Liver (tissue), 9 donors: ENCODE data around the gene GUK1. TPM values are rescaled to one million over a fixed set of nuclear protein-coding genes. Genes with fewer than 3 reads are reported as not detected.

Source experiments
- DNase-seq: peaks from one replicate; pipeline ENCODE4 v3.0.0-alpha.2; 2017; ENCODE audit warnings: low spot score
- H3K27ac ChIP-seq, 2 donors: one replicate each; pipeline ENCODE4 v1.7.0; 2013; ENCODE audit warnings: inconsistent platforms in 2 of 2, low read length in 2 of 2, control low read depth in 1 of 2, low read depth in 1 of 2, mild to moderate bottlenecking in 1 of 2
- H3K27me3 ChIP-seq, 4 donors: one replicate each; pipeline versions ENCODE4 v1.6.1 to v1.7.0; 2013; ENCODE audit warnings: low read length in 3 of 4, inconsistent platforms in 1 of 4, mild to moderate bottlenecking in 1 of 4, moderate library complexity in 1 of 4; ENCODE audit not compliant: control insufficient read depth in 4 of 4, insufficient read depth in 4 of 4
- H3K36me3 ChIP-seq, 4 donors: one replicate each; pipeline versions ENCODE4 v1.6.1 to v1.7.0; 2013; ENCODE audit warnings: low read length in 3 of 4, mild to moderate bottlenecking in 3 of 4, low read depth in 1 of 4, moderate library complexity in 1 of 4; ENCODE audit not compliant: control insufficient read depth in 4 of 4, insufficient read depth in 3 of 4
- H3K4me1 ChIP-seq, 4 donors: one replicate each; pipeline versions ENCODE4 v1.6.1 to v1.7.0; 2013; ENCODE audit warnings: low read length in 3 of 4, mild to moderate bottlenecking in 3 of 4, moderate library complexity in 1 of 4; ENCODE audit not compliant: control insufficient read depth in 4 of 4, insufficient read depth in 4 of 4
- H3K4me3 ChIP-seq, 3 donors: one replicate each; pipeline versions ENCODE4 v1.6.1 to v1.7.0; 2013; ENCODE audit warnings: low read length in 3 of 3, control low read depth in 1 of 3, low read depth in 1 of 3, mild to moderate bottlenecking in 1 of 3
- H3K9ac ChIP-seq, 2 donors: one replicate each; pipeline ENCODE4 v1.7.0; 2013; ENCODE audit warnings: low read length in 2 of 2, mild to moderate bottlenecking in 2 of 2, moderate library complexity in 2 of 2, control low read depth in 1 of 2, low read depth in 1 of 2
- H3K9me3 ChIP-seq, 4 donors: one replicate each; pipeline versions ENCODE4 v1.6.1 to v1.7.0; 2013; ENCODE audit warnings: low read length in 3 of 4; ENCODE audit not compliant: control insufficient read depth in 4 of 4
- ATF3 ChIP-seq: IDR thresholded peaks from 2 replicates; pipeline ENCODE4 v1.6.1; 2016; ENCODE audit warnings: antibody characterized with exemption
- CTCF ChIP-seq: fragments of 150-350 bp; IDR thresholded peaks from 2 replicates; pipeline ENCODE4 v1.5.1; 2017; ENCODE audit warnings: improper control_type of control experiment, low read depth, low read length; ENCODE audit not compliant: missing input control
- FOXA1 ChIP-seq: IDR thresholded peaks from 2 replicates; pipeline ENCODE4 v1.6.1; 2016; ENCODE audit warnings: antibody characterized with exemption
- FOXA2 ChIP-seq: IDR thresholded peaks from 2 replicates; pipeline ENCODE4 v1.6.1; 2016; ENCODE audit warnings: antibody characterized with exemption
- GABPA ChIP-seq, 2 donors: IDR thresholded peaks in 1 of 2; conservative IDR thresholded peaks in 1 of 2; 2 replicates each; pipeline ENCODE4 v1.6.1; 2016; ENCODE audit warnings: antibody characterized with exemption in 2 of 2, mild to moderate bottlenecking in 1 of 2, moderate library complexity in 1 of 2
- HNF4G ChIP-seq: IDR thresholded peaks from 2 replicates; pipeline ENCODE4 v1.6.1; 2016; ENCODE audit warnings: antibody characterized with exemption
- JUND ChIP-seq, 2 donors: IDR thresholded peaks; 2 replicates each; pipeline ENCODE4 v1.6.1; 2016; ENCODE audit warnings: antibody characterized with exemption in 2 of 2
- MAX ChIP-seq: IDR thresholded peaks from 2 replicates; pipeline ENCODE4 v1.6.1; 2016; ENCODE audit warnings: antibody characterized with exemption
- RAD21 ChIP-seq, 2 donors: IDR thresholded peaks; 2 replicates each; pipeline ENCODE4 v1.6.1; 2016; ENCODE audit warnings: antibody characterized with exemption in 2 of 2, mild to moderate bottlenecking in 2 of 2
- SP1 ChIP-seq: IDR thresholded peaks from 2 replicates; pipeline ENCODE4 v1.6.1; 2018; ENCODE audit warnings: antibody characterized with exemption, mild to moderate bottlenecking
- TAF1 ChIP-seq: conservative IDR thresholded peaks from 2 replicates; pipeline ENCODE4 v1.6.1; 2016; ENCODE audit warnings: antibody characterized with exemption, mild to moderate bottlenecking
- YY1 ChIP-seq: IDR thresholded peaks from 2 replicates; pipeline ENCODE4 v1.6.1; 2016; ENCODE audit warnings: antibody characterized with exemption, mild to moderate bottlenecking
- WGBS: extraction: QIAGEN DNeasy Blood & Tissue Kit; methylation state at CpG from one replicate; pipeline ENCODE4 v1.1.7; 2013; 5-methylcytosine and 5-hydroxymethylcytosine counted together
- polyA plus RNA-seq, 2 donors: library from polyadenylated mRNA; stranded (reverse) in 1 of 2; unstranded in 1 of 2; fragments of 200-250 nt in 1 of 2; fragments of >200 nt in 1 of 2; fragmentation: Nextera tagmentation in 1 of 2; extraction: Ambion mirVana in 1 of 2; gene quantifications; one replicate each; pipeline versions ENCODE4 v1.2.1 to v1.2.3, GENCODE V29; 2013 to 2015
- total RNA-seq, 2 donors: library from RNA; depleted of rRNA; stranded (reverse); fragments of >200 nt; gene quantifications; one replicate each; pipeline ENCODE4 v1.2.3, GENCODE V29; 2014
- donor health status: healthy.
- donor health status: healthy.
- donor health status: healthy.
- donor health status: healthy.
- donor health status: healthy.

The GUK1 gene
- total and polyA plus RNA-seq, 4 donors = 147 to 251 (median 216) TPM

GRCh38 chr1:228099331-228099732 lies 40.7 kb upstream of the GUK1 start:
- Histone ChIP-seq H3K4me1 (peaks cover 8 to 35% (median 20%) of the 10 kb centered on the region in 4 donors), H3K27ac (no peak overlapping the region), H3K9ac (no peak overlapping the region), H3K4me3 (no peak overlapping the region), H3K27me3 (no peaks in the 10 kb centered on the region), H3K36me3 (peaks cover 9 to 31% (median 23%) of the 10 kb centered on the region in 4 donors), H3K9me3 (peaks cover 0 to 7% (median 3%) of the 10 kb centered on the region in 4 donors)
- 64% methylated on average over 4 of the region's 4 CpGs for WGBS
- TF ChIP-seq SP1 (no peak), MAX (no peak), ATF3 (no peak), CTCF (no peak), JUND (IDR thresholded peaks at IDR 0.05) (no peak)
- no peak for DNase-seq

GRCh38 chr1:228100822-228101613 lies 39.1 kb upstream of the GUK1 start:
- Histone ChIP-seq H3K4me1 (peaks cover 10 to 44% (median 26%) of the 10 kb centered on the region in 4 donors), H3K4me3 (no peak overlapping the region), H3K27ac (no peak overlapping the region), H3K9me3 (no peaks in the 10 kb centered on the region), H3K36me3 (peaks cover 9 to 32% (median 24%) of the 10 kb centered on the region in 4 donors), H3K9ac (no peak overlapping the region), H3K27me3 (no peaks in the 10 kb centered on the region)
- no peak for DNase-seq
- TF ChIP-seq FOXA2 = no peak
- TF ChIP-seq RAD21 (IDR thresholded peaks at IDR 0.05) = no peak
- TF ChIP-seq HNF4G = no peak
- no peak for TF ChIP-seq TAF1
- no peak for TF ChIP-seq GABPA (IDR thresholded peaks at IDR 0.05 in 1 of 2, conservative IDR thresholded peaks at IDR 0.05 in 1 of 2)
- no peak for TF ChIP-seq SP1
- TF ChIP-seq FOXA1 = no peak
- WGBS = 84% methylated on average over 12 of the region's 12 CpGs

- 59% methylated on average over 15 of the region's 15 CpGs for WGBS
- no peak overlapping the region for H3K9ac ChIP-seq
- no peak for DNase-seq
These were observed 38.5 kb upstream of the GUK1 start for GRCh38 chr1:228101614-228101993.

More at GRCh38 chr1:228101614-228101993, 38.5 kb upstream of the GUK1 start:
- no peak for TF ChIP-seq YY1
- Histone ChIP-seq H3K27ac (no peak overlapping the region), H3K9me3 (no peaks in the 10 kb centered on the region), H3K4me3 (peak overlapping the region in 1 of 3 donors; percentile 90), H3K36me3 (peaks cover 9 to 38% (median 29%) of the 10 kb centered on the region in 4 donors), H3K4me1 (peaks cover 10 to 44% (median 26%) of the 10 kb centered on the region in 4 donors), H3K27me3 (no peaks in the 10 kb centered on the region)
